ENCODE measurements around the gene RNFT2.
A peak's percentile ranks its signal among the peaks of the same experiment; 100 is the strongest.

The RNFT2 gene

DNA sequence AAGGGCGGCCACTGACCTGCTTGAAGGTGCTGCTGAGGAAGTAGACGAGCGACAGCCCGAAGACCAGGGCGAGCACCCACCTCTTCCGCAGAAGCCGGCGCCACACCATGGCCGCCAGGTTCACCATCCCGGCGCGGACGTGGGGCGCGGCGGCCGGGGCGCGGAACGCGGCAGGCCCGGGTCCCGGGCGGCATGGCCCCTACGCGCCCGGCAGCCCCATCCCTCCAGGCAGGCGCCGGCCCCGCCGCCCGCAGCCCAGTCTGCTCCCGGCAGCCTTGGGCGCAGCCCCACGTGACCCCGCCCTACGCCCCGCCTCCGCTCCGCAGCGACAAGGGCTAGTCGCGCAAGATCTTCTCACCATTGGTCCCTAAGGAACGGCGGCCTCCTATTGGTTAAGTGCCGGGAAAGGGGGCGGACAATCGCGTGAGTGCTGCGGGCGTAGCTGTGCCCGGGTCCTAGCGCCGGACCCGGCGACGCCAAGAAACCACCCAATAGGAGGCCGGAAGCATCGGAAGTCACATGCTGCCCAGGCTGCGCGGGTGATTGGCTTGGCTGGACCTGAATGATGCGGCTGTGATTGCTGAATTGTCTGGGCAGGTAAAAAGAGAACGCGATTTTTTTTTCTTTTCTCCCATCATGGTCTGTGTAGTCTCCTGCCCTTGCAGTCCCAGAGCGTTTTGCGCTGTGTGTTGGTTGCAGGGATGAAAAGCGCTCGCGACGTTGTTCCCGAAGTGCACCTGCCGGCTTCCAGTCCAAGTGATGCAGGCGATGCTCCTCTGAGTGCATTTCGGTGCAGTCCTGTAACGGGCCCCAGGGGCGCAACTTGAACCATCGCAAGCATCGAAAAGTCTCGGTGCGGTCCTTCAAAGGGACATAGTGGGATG, at the start of gene RNFT2, which contains the start of gene SPRING1:
Gene RNFT2, plus strand, starts transcription at position 542 of the 884 bp plus-strand sequence. CDS start 2,183 bp downstream, outside the sequence.
Gene SPRING1, minus strand, starts transcription at position 296 of the 884 bp plus-strand sequence. Its CDS starts 169 bp downstream, at position 127.
- peak; percentile 96 for DNase-seq

DNA sequence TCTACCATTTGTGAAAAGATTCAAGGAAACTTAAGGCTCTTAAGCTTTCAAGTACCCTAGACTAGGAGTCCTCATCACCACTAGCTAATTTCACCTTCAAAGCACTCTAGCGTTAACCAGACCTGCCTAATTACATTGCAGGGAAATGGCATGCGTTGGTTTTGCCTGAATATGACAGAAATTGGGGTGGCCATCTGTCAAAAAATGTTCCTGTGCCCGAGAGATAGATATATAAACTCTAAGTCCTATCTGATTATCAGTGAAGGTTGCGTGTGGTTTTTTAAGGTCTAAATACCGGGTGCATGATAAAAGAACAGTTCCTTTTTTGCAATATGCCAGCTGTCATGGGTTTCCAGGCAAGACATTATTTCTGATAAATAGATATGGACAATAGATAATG, 48.6 kb upstream of the RNFT2 start:
- no peak for DNase-seq

GRCh38 chr12:116689979-116690744, 48.0 kb upstream of the RNFT2 start:
- DNase-seq = no peak

GRCh38 chr12:116691205-116691604, 46.9 kb upstream of the RNFT2 start:
- no peak for DNase-seq

- DNase-seq = no peak
Measured at GRCh38 chr12:116691636-116692035, 46.5 kb upstream of the RNFT2 start.

- no peak for DNase-seq
Measured at GRCh38 chr12:116692605-116693004, 45.5 kb upstream of the RNFT2 start.

- no peak for DNase-seq
Measured at GRCh38 chr12:116693286-116694227, 44.6 kb upstream of the RNFT2 start.

GRCh38 chr12:116694653-116695463, 43.3 kb upstream of the RNFT2 start:
- no peak for DNase-seq

- DNase-seq = no peak
Measured at GRCh38 chr12:116695464-116695725, 42.7 kb upstream of the RNFT2 start.

GRCh38 chr12:116697305-116697704, 40.8 kb upstream of the RNFT2 start:
- no peak for DNase-seq

DNA sequence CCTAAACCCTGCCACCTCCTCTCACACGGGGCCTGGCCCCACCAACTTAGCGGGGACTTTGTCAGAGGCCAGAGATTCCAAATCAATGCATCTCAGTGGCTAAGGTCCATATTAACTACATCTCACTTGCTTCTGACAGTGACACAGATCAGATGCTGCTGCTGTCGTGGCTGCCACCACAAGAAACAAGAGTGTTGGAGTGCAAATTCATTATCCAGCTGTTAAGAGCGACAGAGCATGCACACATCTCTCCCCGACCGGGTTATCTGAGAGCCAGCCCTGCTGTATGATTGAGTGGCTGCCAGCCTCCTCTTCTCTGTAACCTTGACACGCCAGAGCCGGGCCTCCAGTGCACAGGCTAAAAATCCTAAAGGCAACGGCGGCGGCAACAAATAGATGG, 40.4 kb upstream of the RNFT2 start:
- DNase-seq = no peak

GRCh38 chr12:116698116-116698515, 40.0 kb upstream of the RNFT2 start:
- no peak for DNase-seq

GRCh38 chr12:116698554-116699075, 39.5 kb upstream of the RNFT2 start:
- no peak for DNase-seq

DNA sequence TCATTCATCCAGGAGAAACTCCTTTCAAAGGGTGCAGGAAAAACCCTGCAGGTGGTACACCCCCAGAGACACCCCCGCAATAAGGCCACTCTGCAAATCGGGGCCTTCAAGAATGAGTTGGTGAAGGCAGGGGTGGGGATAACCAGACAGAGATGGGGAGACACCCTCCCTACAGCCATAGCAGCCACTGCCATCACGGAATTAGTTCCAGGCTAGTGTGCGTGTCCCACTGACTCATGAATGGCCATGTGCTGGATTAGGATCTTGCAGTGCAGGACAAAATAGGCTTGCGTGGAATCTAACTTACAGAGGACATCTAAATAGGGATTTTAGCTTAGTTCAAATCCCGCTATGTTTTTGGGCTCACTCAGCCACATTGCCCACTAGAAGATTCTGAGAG, 38.0 kb upstream of the RNFT2 start:
- DNase-seq = no peak

DNA sequence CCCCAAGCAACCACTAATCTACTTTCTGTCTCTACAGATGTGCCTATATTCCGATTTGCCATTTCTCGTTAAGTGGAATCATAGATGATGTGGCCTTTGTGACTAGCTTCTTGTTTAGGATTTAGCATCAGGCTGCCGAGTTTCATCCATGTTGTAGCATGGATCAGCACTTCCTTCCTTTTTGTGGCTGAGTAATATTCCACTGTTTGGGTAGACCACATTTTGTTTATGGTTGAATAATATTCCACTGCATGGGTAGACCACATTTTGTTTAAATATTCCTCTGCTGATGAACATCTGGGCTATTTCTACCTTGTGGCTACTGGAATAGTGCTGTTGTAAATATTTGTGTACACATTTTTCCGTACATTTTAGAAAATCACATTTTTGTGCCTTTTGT, 36.7 kb upstream of the RNFT2 start:
- no peak for DNase-seq

DNA sequence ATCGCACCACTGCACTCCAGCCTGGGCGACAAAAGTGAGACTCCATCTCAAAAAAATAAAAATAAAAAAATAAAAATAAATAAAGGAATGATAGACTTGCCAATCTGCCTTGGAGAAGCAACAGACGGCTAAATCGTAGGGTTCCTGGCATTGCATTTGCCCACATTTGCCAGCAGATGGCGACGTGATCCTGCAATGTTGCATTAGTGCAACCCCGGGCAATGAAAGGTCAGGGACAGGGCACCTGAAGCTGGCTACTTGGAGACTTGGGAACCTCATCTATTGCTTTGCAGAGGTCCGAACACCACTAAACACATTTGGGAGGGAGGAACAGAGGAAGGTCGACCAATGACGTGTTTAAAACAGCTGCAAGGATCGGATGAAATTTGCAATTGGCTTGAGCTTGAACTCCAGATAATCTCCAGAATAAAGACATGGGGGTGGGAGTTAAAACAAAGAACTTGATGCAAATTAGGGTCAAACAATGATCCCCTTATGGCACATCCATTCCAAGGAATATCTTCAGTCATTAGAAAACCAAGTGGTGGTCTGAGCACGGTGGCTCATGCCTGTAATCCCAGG, 34.8 kb upstream of the RNFT2 start:
- DNase-seq = peak; percentile 29

GRCh38 chr12:116707751-116708150, 30.4 kb upstream of the RNFT2 start:
- no peak for DNase-seq

DNA sequence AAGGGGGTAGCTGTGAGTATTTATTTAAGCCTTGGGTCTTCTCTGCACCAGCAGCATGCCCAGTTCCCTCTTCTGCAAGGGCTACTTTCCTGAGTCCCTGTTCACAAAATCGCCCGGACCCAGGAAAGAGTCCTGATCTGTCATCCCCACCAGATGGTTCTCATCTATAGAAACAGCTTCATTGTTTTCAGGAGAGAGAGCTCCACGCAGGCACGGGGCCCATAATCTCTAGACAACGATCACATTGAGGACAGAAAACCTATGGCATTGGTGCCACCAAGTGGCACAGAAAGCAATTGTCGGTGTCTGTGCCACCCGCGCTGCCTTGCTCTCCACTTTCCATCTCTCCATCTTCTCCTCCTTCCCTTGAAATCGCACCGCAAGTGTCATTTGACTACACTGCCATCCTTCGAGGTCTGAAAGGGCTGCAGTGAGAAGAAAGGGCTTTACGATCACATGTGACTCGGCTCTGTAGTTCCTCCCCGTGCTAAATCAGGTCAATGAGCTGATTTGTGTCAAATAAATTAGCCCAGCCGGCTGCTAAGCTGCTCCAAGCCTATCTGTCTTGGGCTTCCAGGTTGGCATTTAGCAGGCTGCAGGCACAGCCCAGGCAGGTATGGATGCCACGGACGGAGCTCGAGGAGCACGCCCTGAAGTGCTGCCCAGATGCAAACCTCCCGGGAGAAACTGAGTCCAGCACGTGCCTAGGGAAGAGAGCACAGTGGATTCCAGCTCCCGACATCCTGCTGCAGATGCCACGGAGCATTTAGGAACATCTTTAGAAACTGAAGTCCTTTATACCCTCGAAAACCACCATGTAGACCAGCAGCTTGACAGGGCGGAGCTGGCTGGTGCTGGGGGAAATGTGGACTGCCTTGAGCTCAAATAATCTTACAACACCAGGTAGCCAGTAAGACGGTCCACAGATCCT, 29.0 kb upstream of the RNFT2 start:
- DNase-seq = no peak

- DNase-seq = no peak
Measured at GRCh38 chr12:116709768-116710167, 28.3 kb upstream of the RNFT2 start.
